ENCODE data around the gene PRRX2.
A peak's percentile ranks its signal among the peaks of the same experiment; 100 is the strongest.

Gene PRRX2

GRCh38 chr9:129750013-129750638, 84.7 kb downstream of the PRRX2 start:
- ChIA-PET CTCF (interaction anchor here (0.6 to 4.9 kb wide), 13 partner anchors 9 to 618 kb away, joined by 3 to 62 read pairs (median 4); no protein-coding TSS in a partner anchor), POLR2A (no interaction called here)
- no peak overlapping the region for H3K27ac ChIP-seq (ENCODE audit: extremely low read depth, low read depth, low read length)
- H3K36me3 ChIP-seq (ENCODE audit: control insufficient read depth in 2 of 2, insufficient read depth in 1 of 2, low read length in 2 of 2): no peaks in the 10 kb centered on the region
- no peaks in the 10 kb centered on the region for H3K4me1 ChIP-seq (ENCODE audit: control insufficient read depth, insufficient read depth, low read length)
- TF ChIP-seq PRDM1 (tag by site-specific recombination; IDR thresholded peaks at IDR 0.05): peak; percentile 61; the same call in 1 of the 2 replicates
- TF ChIP-seq ZIC2 (tag by site-specific recombination; IDR thresholded peaks at IDR 0.05): peak; percentile 67
- no peak for TF ChIP-seq ZNF510 (tag by site-specific recombination; IDR thresholded peaks at IDR 0.05; ENCODE audit: insufficient replicate concordance)
- TF ChIP-seq GLIS1 (tag by site-specific recombination; IDR thresholded peaks at IDR 0.05): peak; percentile 83
- H3K9me3 ChIP-seq (ENCODE audit: control insufficient read depth, insufficient read depth, low read depth, low read length): no peaks in the 10 kb centered on the region
- H3K4me3 ChIP-seq (ENCODE audit: low read depth, low read length): no peak overlapping the region

- Histone ChIP-seq H3K9me3 (ENCODE audit: control insufficient read depth, insufficient read depth, low read depth, low read length) (no peaks in the 10 kb centered on the region), H3K36me3 (ENCODE audit: control insufficient read depth in 2 of 2, insufficient read depth in 1 of 2, low read length in 2 of 2) (no peaks in the 10 kb centered on the region), H3K4me3 (ENCODE audit: low read depth, low read length) (no peak overlapping the region), H3K27ac (ENCODE audit: extremely low read depth, low read depth, low read length) (no peak overlapping the region), H3K4me1 (ENCODE audit: control insufficient read depth, insufficient read depth, low read length) (no peaks in the 10 kb centered on the region)
- ChIA-PET CTCF (interaction anchor here (0.6 to 4.9 kb wide), 10 partner anchors 10 to 347 kb away, joined by 3 to 62 read pairs (median 6); no protein-coding TSS in a partner anchor), POLR2A (interaction anchor here (0.6 to 2.0 kb wide), 10 partner anchors 10 to 126 kb away, joined by 3 to 12 read pairs (median 4); partner anchors contain the start of gene NTMT1)
- TF ChIP-seq ZBTB17 (tag by site-specific recombination; IDR thresholded peaks at IDR 0.05) (peak; percentile 38; the same call in 1 of the 2 replicates), GLIS1 (tag by site-specific recombination; IDR thresholded peaks at IDR 0.05) (0 out of 2 replicates have a peak, but pooled peaks have one; percentile 12), ZNF621 (tag by site-specific recombination; IDR thresholded peaks at IDR 0.05) (no peak), ZNF223 (tag by site-specific recombination; IDR thresholded peaks at IDR 0.05) (0 out of 2 replicates have a peak, but pooled peaks have one; percentile 11), SCRT2 (tag by site-specific recombination; IDR thresholded peaks at IDR 0.05) (peak; percentile 70), ZNF501 (tag by site-specific recombination; IDR thresholded peaks at IDR 0.05) (no peak), ZIC2 (tag by site-specific recombination; IDR thresholded peaks at IDR 0.05) (peak; percentile 75)
These were observed 86.7 kb downstream of the PRRX2 start for GRCh38 chr9:129751841-129752801.

- Histone ChIP-seq H3K4me3 (ENCODE audit: low read depth, low read length) (no peak within 1 kb of the TSS), H3K27ac (ENCODE audit: extremely low read depth, low read depth, low read length) (no peak within 1 kb of the TSS), H3K4me1 (ENCODE audit: control insufficient read depth, insufficient read depth, low read length) (no peaks in the 10 kb centered on the region), H3K36me3 (ENCODE audit: control insufficient read depth in 2 of 2, insufficient read depth in 1 of 2, low read length in 2 of 2) (no peaks in the 10 kb centered on the region), H3K9me3 (ENCODE audit: control insufficient read depth, insufficient read depth, low read depth, low read length) (no peaks in the 10 kb centered on the region)
- ChIA-PET POLR2A (interaction anchor here (1.0 to 2.0 kb wide), 5 partner anchors 12 to 127 kb away, joined by 4 to 12 read pairs (median 5); partner anchors contain the start of gene NTMT1), CTCF (interaction anchor here (0.6 to 4.9 kb wide), 8 partner anchors 11 to 1020 kb away, joined by 3 to 62 read pairs (median 8); no protein-coding TSS in a partner anchor)
- no peak for TF ChIP-seq SCRT1 (tag by site-specific recombination; IDR thresholded peaks at IDR 0.05; ENCODE audit: borderline replicate concordance)
- TF ChIP-seq ZBTB48 (tag by site-specific recombination; IDR thresholded peaks at IDR 0.05): peak; percentile 62; the same call in 1 of the 2 replicates
- no peak for TF ChIP-seq RBAK (tag by site-specific recombination; IDR thresholded peaks at IDR 0.05)
- TF ChIP-seq, protein P1, sequence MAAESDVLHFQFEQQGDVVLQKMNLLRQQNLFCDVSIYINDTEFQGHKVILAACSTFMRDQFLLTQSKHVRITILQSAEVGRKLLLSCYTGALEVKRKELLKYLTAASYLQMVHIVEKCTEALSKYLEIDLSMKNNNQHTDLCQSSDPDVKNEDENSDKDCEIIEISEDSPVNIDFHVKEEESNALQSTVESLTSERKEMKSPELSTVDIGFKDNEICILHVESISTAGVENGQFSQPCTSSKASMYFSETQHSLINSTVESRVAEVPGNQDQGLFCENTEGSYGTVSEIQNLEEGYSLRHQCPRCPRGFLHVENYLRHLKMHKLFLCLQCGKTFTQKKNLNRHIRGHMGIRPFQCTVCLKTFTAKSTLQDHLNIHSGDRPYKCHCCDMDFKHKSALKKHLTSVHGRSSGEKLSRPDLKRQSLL (tag by site-specific recombination; IDR thresholded peaks at IDR 0.05): 0 out of 2 replicates have a peak, but pooled peaks have one; percentile 26
- TF ChIP-seq ZNF341 (tag by site-specific recombination; IDR thresholded peaks at IDR 0.05; ENCODE audit: low read depth): no peak
- peak; percentile 64 for TF ChIP-seq SP2 (tag by site-specific recombination; IDR thresholded peaks at IDR 0.05)
- TF ChIP-seq, protein P2, sequence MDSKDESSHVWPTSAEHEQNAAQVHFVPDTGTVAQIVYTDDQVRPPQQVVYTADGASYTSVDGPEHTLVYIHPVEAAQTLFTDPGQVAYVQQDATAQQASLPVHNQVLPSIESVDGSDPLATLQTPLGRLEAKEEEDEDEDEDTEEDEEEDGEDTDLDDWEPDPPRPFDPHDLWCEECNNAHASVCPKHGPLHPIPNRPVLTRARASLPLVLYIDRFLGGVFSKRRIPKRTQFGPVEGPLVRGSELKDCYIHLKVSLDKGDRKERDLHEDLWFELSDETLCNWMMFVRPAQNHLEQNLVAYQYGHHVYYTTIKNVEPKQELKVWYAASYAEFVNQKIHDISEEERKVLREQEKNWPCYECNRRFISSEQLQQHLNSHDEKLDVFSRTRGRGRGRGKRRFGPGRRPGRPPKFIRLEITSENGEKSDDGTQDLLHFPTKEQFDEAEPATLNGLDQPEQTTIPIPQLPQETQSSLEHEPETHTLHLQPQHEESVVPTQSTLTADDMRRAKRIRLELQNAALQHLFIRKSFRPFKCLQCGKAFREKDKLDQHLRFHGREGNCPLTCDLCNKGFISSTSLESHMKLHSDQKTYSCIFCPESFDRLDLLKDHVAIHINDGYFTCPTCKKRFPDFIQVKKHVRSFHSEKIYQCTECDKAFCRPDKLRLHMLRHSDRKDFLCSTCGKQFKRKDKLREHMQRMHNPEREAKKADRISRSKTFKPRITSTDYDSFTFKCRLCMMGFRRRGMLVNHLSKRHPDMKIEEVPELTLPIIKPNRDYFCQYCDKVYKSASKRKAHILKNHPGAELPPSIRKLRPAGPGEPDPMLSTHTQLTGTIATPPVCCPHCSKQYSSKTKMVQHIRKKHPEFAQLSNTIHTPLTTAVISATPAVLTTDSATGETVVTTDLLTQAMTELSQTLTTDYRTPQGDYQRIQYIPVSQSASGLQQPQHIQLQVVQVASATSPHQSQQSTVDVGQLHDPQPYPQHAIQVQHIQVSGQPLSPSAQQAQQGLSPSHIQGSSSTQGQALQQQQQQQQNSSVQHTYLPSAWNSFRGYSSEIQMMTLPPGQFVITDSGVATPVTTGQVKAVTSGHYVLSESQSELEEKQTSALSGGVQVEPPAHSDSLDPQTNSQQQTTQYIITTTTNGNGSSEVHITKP (tag by site-specific recombination; IDR thresholded peaks at IDR 0.05): peak; percentile 64
- TF ChIP-seq, protein P3, sequence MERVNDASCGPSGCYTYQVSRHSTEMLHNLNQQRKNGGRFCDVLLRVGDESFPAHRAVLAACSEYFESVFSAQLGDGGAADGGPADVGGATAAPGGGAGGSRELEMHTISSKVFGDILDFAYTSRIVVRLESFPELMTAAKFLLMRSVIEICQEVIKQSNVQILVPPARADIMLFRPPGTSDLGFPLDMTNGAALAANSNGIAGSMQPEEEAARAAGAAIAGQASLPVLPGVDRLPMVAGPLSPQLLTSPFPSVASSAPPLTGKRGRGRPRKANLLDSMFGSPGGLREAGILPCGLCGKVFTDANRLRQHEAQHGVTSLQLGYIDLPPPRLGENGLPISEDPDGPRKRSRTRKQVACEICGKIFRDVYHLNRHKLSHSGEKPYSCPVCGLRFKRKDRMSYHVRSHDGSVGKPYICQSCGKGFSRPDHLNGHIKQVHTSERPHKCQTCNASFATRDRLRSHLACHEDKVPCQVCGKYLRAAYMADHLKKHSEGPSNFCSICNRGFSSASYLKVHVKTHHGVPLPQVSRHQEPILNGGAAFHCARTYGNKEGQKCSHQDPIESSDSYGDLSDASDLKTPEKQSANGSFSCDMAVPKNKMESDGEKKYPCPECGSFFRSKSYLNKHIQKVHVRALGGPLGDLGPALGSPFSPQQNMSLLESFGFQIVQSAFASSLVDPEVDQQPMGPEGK (tag by site-specific recombination; IDR thresholded peaks at IDR 0.05): peak; percentile 61; the same call in 1 of the 2 replicates
- TF ChIP-seq ZNF529 (tag by site-specific recombination; IDR thresholded peaks at IDR 0.05; ENCODE audit: insufficient replicate concordance): no peak
- peak; percentile 98 for TF ChIP-seq ZNF10 (tag by site-specific recombination; IDR thresholded peaks at IDR 0.05)
- peak; percentile 98 for TF ChIP-seq ZFHX2 (tag by site-specific recombination; conservative IDR thresholded peaks at IDR 0.05)
These were observed 87.7 kb downstream of the PRRX2 start, which contains the start of gene PTGES for GRCh38 chr9:129752900-129753729. PTGES (minus strand) TSS chr9:129753042; CDS start chr9:129753012, 30 bp downstream.

Measured in HEK293 (cell line).